HG03108 (cell line): ENCODE results near the gene DHX8.

Experiments used
- ATAC-seq: cut with Tn5 transposase; IDR thresholded peaks from one replicate; pipeline ENCODE4 v1.9.1; 2021; ENCODE audit warnings: moderate library complexity; ENCODE audit not compliant: unreplicated experiment

DHX8 gene

GRCh38 chr17:43546319-43547188, 62.8 kb downstream of the DHX8 start, which contains the start of gene ETV4:
TSS of gene ETV4 (minus strand) at chr17:43546340. CDS start at chr17:43545617, 723 bp downstream.
- peak; percentile 86 for ATAC-seq

- no peak for ATAC-seq
These were observed 63.4 kb downstream of the DHX8 start for GRCh38 chr17:43547189-43547550.

- no peak for ATAC-seq
These were observed 64.0 kb downstream of the DHX8 start for GRCh38 chr17:43547659-43548256.

GRCh38 chr17:43548689-43549379, 65.1 kb downstream of the DHX8 start:
- ATAC-seq = no peak

GRCh38 chr17:43549496-43549895, 65.7 kb downstream of the DHX8 start:
- ATAC-seq = no peak

- ATAC-seq = no peak
These were observed 67.0 kb downstream of the DHX8 start for GRCh38 chr17:43550754-43551153.

GRCh38 chr17:43552229-43552837, 68.6 kb downstream of the DHX8 start:
- ATAC-seq = no peak

- ATAC-seq = no peak
These were observed 69.8 kb downstream of the DHX8 start for GRCh38 chr17:43553573-43553972.

- ATAC-seq = no peak
These were observed 71.1 kb downstream of the DHX8 start for GRCh38 chr17:43554857-43555256.

- ATAC-seq = no peak
These were observed 72.5 kb downstream of the DHX8 start for GRCh38 chr17:43556292-43556691.

- ATAC-seq = no peak
These were observed 75.0 kb downstream of the DHX8 start for GRCh38 chr17:43558805-43559160.

GRCh38 chr17:43559161-43559816, 75.5 kb downstream of the DHX8 start:
- no peak for ATAC-seq

- ATAC-seq = no peak
These were observed 77.0 kb downstream of the DHX8 start for GRCh38 chr17:43560461-43561427.

- ATAC-seq = no peak
These were observed 79.2 kb downstream of the DHX8 start for GRCh38 chr17:43562679-43563599.

GRCh38 chr17:43563600-43564594, 80.1 kb downstream of the DHX8 start:
- ATAC-seq = no peak

- ATAC-seq = no peak
These were observed 84.8 kb downstream of the DHX8 start for GRCh38 chr17:43568506-43569082.

- no peak for ATAC-seq
These were observed 86.7 kb downstream of the DHX8 start for GRCh38 chr17:43570518-43570928.
